Cardiac muscle cell (in vitro differentiated cells and primary cell): Measurements from ENCODE around the gene SYNE2. TPM values are rescaled to one million over a fixed set of nuclear protein-coding genes. Genes with fewer than 3 reads are reported as not detected.

Source experiments
- DNase-seq, 2 donors: peaks; one replicate each; pipeline versions ENCODE4 v3.0.0 to v3.0.0-alpha.2; 2010 to 2017; ENCODE audit warnings: low read depth in 1 of 2, low spot score in 1 of 2
- H3K27ac ChIP-seq: fragments of 200-600 bp; sonication (generic); 2 replicates; pipeline ENCODE4 v1.5.1; 2016
- H3K27me3 ChIP-seq: fragments of 200-600 bp; sonication (generic); 2 replicates; pipeline ENCODE4 v1.6.0; 2016; ENCODE audit warnings: control low read depth
- H3K36me3 ChIP-seq: fragments of 200-600 bp; sonication (generic); 2 replicates; pipeline ENCODE4 v1.5.1; 2016; ENCODE audit warnings: control low read depth
- H3K4me1 ChIP-seq: fragments of 200-600 bp; sonication (generic); 2 replicates; pipeline ENCODE4 v1.8.1; 2017; ENCODE audit warnings: low read depth, mild to moderate bottlenecking, mixed run types
- H3K4me3 ChIP-seq: fragments of 200-600 bp; sonication (generic); 2 replicates; pipeline ENCODE4 v1.5.1; 2016; ENCODE audit warnings: mild to moderate bottlenecking
- H3K9me3 ChIP-seq: fragments of 200-600 bp; sonication (generic); 2 replicates; pipeline ENCODE4 v1.5.1; 2017; ENCODE audit warnings: low read depth, mild to moderate bottlenecking, control low read depth
- polyA plus RNA-seq: library from polyadenylated mRNA; unstranded; fragments of >200 nt; fragmentation: Nextera tagmentation; extraction: Ambion mirVana; gene quantifications from 2 replicates; pipeline ENCODE4 v1.2.1, GENCODE V29; 2016
- total RNA-seq: library from RNA; depleted of rRNA; stranded (reverse); fragments of >200 nt; gene quantifications from 2 replicates; pipeline ENCODE4 v1.2.3, GENCODE V29; 2016
- TF ChIP-seq, protein P1 (sequence below): IDR thresholded peaks from 2 replicates; pipeline ENCODE4 v1.5.1; 2012; ENCODE audit warnings: low read depth, mild to moderate bottlenecking, low read length

Gene SYNE2
- total and polyA plus RNA-seq, 2 experiments from 2014 or later = 36.0 to 95.2 TPM

GRCh38 chr14:64185184-64185583 is 332.4 kb downstream of the SYNE2 start:
- Histone ChIP-seq H3K9me3 (no peaks in the 10 kb centered on the region), H3K27me3 (no peaks in the 10 kb centered on the region), H3K4me3 (no peak overlapping the region), H3K36me3 (no peaks in the 10 kb centered on the region), H3K4me1 (peaks cover 6% of the 10 kb centered on the region), H3K27ac (no peak overlapping the region)
- DNase-seq = no peak
- TF ChIP-seq, protein P1, sequence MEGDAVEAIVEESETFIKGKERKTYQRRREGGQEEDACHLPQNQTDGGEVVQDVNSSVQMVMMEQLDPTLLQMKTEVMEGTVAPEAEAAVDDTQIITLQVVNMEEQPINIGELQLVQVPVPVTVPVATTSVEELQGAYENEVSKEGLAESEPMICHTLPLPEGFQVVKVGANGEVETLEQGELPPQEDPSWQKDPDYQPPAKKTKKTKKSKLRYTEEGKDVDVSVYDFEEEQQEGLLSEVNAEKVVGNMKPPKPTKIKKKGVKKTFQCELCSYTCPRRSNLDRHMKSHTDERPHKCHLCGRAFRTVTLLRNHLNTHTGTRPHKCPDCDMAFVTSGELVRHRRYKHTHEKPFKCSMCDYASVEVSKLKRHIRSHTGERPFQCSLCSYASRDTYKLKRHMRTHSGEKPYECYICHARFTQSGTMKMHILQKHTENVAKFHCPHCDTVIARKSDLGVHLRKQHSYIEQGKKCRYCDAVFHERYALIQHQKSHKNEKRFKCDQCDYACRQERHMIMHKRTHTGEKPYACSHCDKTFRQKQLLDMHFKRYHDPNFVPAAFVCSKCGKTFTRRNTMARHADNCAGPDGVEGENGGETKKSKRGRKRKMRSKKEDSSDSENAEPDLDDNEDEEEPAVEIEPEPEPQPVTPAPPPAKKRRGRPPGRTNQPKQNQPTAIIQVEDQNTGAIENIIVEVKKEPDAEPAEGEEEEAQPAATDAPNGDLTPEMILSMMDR = no peak

DNA sequence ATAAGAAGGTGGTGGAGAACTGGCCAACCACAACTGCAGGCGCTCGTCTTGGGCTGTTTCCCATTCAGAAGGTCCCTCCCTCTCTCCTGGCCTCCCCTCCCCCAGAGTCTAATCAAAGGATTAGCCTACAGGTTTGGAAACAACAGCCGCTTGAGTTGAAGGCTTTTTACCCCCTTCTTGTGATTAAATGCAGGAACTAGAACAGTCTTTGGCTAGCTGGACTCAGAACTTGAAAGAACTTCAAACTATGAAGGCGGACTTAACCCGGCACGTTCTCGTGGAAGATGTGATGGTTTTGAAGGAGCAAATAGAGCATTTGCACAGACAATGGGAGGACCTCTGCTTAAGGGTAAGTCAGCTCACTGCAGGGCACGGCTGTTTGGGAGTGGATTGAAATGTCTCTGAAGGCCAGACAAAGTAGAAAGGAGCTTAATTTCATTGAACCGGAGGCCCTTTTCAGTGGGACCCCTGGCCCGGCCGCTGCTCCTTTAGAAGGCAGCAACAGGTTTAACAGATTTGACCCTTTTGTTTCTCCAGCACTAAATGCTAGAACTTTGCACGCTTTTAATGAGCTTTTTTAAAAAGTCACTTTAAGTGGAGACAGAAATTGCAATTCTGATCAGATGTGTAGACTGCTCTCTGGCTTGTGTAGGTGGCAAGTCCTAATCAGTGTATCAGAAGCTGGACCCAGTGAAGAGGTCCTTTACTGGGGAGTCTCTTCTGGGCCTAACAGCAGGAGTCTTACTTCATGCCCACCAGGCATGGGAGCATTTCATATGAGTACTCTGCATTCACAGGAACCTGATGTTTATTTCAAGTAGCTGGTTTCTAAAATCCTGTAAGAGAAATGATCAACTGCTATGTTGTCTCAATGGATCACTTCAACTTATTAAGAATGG is 333.7 kb downstream of the SYNE2 start:
- H3K36me3 ChIP-seq = no peaks in the 10 kb centered on the region
- H3K4me1 ChIP-seq = peaks cover 6% of the 10 kb centered on the region
- no peaks in the 10 kb centered on the region for H3K27me3 ChIP-seq
- peak overlapping the region; percentile 61 for H3K27ac ChIP-seq
- H3K4me3 ChIP-seq = peak overlapping the region; percentile 25
- H3K9me3 ChIP-seq = no peaks in the 10 kb centered on the region
- DNase-seq = peak in 1 of 2 donors; percentile 49
- TF ChIP-seq, protein P1 = no peak

GRCh38 chr14:64187331-64187730 is 334.5 kb downstream of the SYNE2 start:
- H3K4me3 ChIP-seq = peak overlapping the region; percentile 25
- no peaks in the 10 kb centered on the region for H3K36me3 ChIP-seq
- no peak for DNase-seq
- H3K27ac ChIP-seq = no peak overlapping the region
- H3K4me1 ChIP-seq = peaks cover 6% of the 10 kb centered on the region
- no peaks in the 10 kb centered on the region for H3K27me3 ChIP-seq
- TF ChIP-seq, protein P1 = no peak
- no peaks in the 10 kb centered on the region for H3K9me3 ChIP-seq

DNA sequence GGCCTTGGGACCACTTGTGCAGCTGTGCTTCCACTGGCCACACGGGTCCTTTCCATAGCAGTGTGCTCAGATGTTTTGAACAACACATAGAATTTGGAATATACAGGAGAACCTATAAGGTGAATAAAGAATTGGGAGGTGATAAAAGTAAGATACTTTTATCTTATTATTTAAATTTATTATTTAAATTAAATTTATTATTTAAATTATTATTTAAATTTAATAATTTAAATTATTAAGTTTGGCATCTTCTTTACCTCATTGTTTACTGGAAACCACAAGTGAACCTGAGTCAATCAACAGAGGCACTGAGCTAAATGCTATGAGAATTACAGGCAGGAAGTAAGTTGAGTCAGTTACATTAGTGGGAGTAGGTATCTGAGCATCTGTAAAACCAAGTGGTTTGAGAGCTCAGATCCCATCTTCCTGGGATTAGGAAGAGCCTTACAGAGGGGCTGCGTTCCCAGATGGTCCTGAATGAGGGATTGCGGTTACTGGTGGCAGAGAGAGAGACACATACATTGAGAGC is 338.2 kb downstream of the SYNE2 start:
- no peaks in the 10 kb centered on the region for H3K36me3 ChIP-seq
- TF ChIP-seq, protein P1 = no peak
- peaks cover 13% of the 10 kb centered on the region for H3K4me1 ChIP-seq
- no peaks in the 10 kb centered on the region for H3K9me3 ChIP-seq
- H3K4me3 ChIP-seq = no peak overlapping the region
- no peak overlapping the region for H3K27ac ChIP-seq
- no peaks in the 10 kb centered on the region for H3K27me3 ChIP-seq
- no peak for DNase-seq

DNA sequence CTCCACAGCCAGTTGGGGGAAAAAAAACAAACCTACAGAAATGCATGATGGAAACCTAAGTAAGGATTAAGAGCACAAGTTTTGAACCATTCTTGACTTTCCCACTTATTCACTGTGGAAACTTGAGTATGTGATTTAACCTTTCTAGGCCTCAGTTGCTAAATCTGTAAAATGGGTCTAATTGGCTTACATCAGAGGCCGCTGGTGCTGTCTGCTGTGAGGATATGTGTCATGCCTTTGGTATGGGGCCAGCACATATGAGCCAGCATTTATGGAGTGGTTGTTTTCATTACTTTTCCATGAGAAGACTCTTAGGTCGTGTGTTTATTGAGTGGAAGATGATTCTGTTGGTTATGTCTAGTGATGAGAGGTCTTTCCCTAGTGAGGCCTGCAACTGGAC is 339.0 kb downstream of the SYNE2 start:
- peak in 1 of 2 donors; percentile 68 for DNase-seq
- H3K36me3 ChIP-seq = no peaks in the 10 kb centered on the region
- TF ChIP-seq, protein P1 = no peak
- no peak overlapping the region for H3K4me3 ChIP-seq
- H3K9me3 ChIP-seq = no peaks in the 10 kb centered on the region
- H3K27ac ChIP-seq = no peak overlapping the region
- H3K4me1 ChIP-seq = peaks cover 17% of the 10 kb centered on the region
- H3K27me3 ChIP-seq = no peaks in the 10 kb centered on the region
